H1 (cell line): ENCODE data around the gene CORIN. TPM values are rescaled to one million over a fixed set of nuclear protein-coding genes. Genes with fewer than 3 reads are reported as not detected.

ENCODE experiments used
- CTCF ChIA-PET: fragments of 300-600 bp; sonication (Branson Sonifier 250); formaldehyde crosslinking; loops from one replicate; lab custom pipeline; 2021; ENCODE audit not compliant: partially characterized antibody; lab: Charles Lee
- POLR2A ChIA-PET: fragments of 300-600 bp; sonication (Branson Sonifier 250); formaldehyde crosslinking; loops from one replicate; lab custom pipeline; 2021; ENCODE audit warnings: inconsistent platforms; ENCODE audit not compliant: partially characterized antibody; lab: Charles Lee
- DNase-seq, 2 experiments: peaks; one replicate each; pipeline versions ENCODE4 v3.0.0 to v3.0.0-alpha.2; 2010 to 2022; ENCODE audit warnings: low spot score in 2 of 2, low read depth in 1 of 2, mixed read lengths in 1 of 2
- FAIRE-seq: peaks from 2 replicates; lab custom pipeline; 2011; peaks lifted over from hg19 to GRCh38; lab: Jason Lieb, UNC
- H2AFZ ChIP-seq: 2 replicates; pipeline ENCODE4 v1.8.1; 2012; ENCODE audit warnings: low read length, inconsistent platforms
- H2AK5ac ChIP-seq: 2 replicates; pipeline ENCODE4 v1.6.1; 2013; ENCODE audit warnings: low read depth, low read length
- H2BK120ac ChIP-seq: replicated peaks from 2 replicates; pipeline ENCODE3; 2013; ENCODE audit warnings: low read depth, low read length, inconsistent platforms
- H2BK12ac ChIP-seq: 2 replicates; pipeline ENCODE4 v1.6.1; 2013; ENCODE audit warnings: low read depth, low read length
- H2BK15ac ChIP-seq: 2 replicates; pipeline ENCODE4 v1.6.1; 2013; ENCODE audit warnings: low read length
- H2BK20ac ChIP-seq: 2 replicates; pipeline ENCODE4 v1.6.1; 2013; ENCODE audit warnings: low read length
- H2BK5ac ChIP-seq: 2 replicates; pipeline ENCODE4 v1.6.1; 2013; ENCODE audit warnings: low read depth, low read length
- H3K14ac ChIP-seq: 2 replicates; pipeline ENCODE4 v1.6.1; 2013; ENCODE audit warnings: inconsistent platforms; ENCODE audit not compliant: insufficient read length
- H3K18ac ChIP-seq: 2 replicates; pipeline ENCODE4 v1.6.1; 2013; ENCODE audit warnings: low read length; ENCODE audit errors: extremely low read depth
- H3K23ac ChIP-seq: 2 replicates; pipeline ENCODE4 v1.6.1; 2013; ENCODE audit warnings: inconsistent platforms; ENCODE audit not compliant: insufficient read length
- H3K23me2 ChIP-seq: 2 replicates; pipeline ENCODE4 v1.6.1; 2013; ENCODE audit warnings: low read depth, low read length
- H3K27ac ChIP-seq: 2 replicates; pipeline ENCODE4 v1.6.1; 2011; ENCODE audit warnings: low read depth, low read length, inconsistent platforms
- H3K27me3 ChIP-seq, 4 experiments: replicated peaks in 1 of 4; 1 replicate in 1 of 4; 2 replicates in 3 of 4; pipeline versions ENCODE4 v1.6.1 to v1.8.1; 2011 to 2013; ENCODE audit warnings: low read length in 3 of 4, mild to moderate bottlenecking in 3 of 4, inconsistent platforms in 2 of 4, mixed read lengths in 2 of 4, moderate library complexity in 1 of 4; ENCODE audit not compliant: control insufficient read depth in 3 of 4, insufficient read depth in 3 of 4; ENCODE audit errors: extremely low read depth in 1 of 4
- H3K36me3 ChIP-seq, 4 experiments: 2 replicates each; pipeline versions ENCODE4 v1.6.1 to v1.8.1; 2011 to 2013; ENCODE audit warnings: mild to moderate bottlenecking in 4 of 4, low read length in 3 of 4, moderate library complexity in 2 of 4, control low read depth in 1 of 4, inconsistent platforms in 1 of 4; ENCODE audit not compliant: insufficient read depth in 4 of 4, control insufficient read depth in 2 of 4
- H3K4ac ChIP-seq: replicated peaks from 2 replicates; pipeline ENCODE3; 2013; ENCODE audit warnings: low read length, low read depth, mixed read lengths, inconsistent platforms; ENCODE audit not compliant: insufficient read length
- H3K4me1 ChIP-seq, 4 experiments: replicated peaks in 1 of 4; 1 replicate in 1 of 4; 2 replicates in 3 of 4; pipeline versions ENCODE4 v1.6.1 to v1.8.1; 2011 to 2013; ENCODE audit warnings: low read length in 3 of 4, inconsistent platforms in 2 of 4, mixed read lengths in 1 of 4; ENCODE audit not compliant: insufficient read depth in 4 of 4, control insufficient read depth in 3 of 4
- H3K4me2 ChIP-seq, 2 experiments: 2 replicates each; pipeline versions ENCODE4 v1.6.1 to v1.8.1; 2011 to 2013; ENCODE audit warnings: low read depth in 2 of 2, low read length in 2 of 2, control low read depth in 1 of 2, inconsistent platforms in 1 of 2, mild to moderate bottlenecking in 1 of 2; ENCODE audit not compliant: insufficient read depth in 1 of 2
- H3K4me3 ChIP-seq, 4 experiments: fragments of 200-600, 300-600 bp in 1 of 4; sonication (generic), shearing (Covaris generic), sonication (Bioruptor Twin) in 1 of 4; 2 replicates each; pipeline versions ENCODE4 v1.5.1 to v1.8.1; 2011 to 2016; ENCODE audit warnings: low read length in 4 of 4, low read depth in 3 of 4, control low read depth in 2 of 4, inconsistent platforms in 2 of 4, mild to moderate bottlenecking in 2 of 4, mixed read lengths in 1 of 4, moderate library complexity in 1 of 4; ENCODE audit not compliant: insufficient read depth in 2 of 4; ENCODE audit errors: extremely low read depth in 1 of 4
- H3K56ac ChIP-seq: replicated peaks from 2 replicates; pipeline ENCODE3; 2013; ENCODE audit warnings: low read depth, mild to moderate bottlenecking, mixed read lengths, low read length, inconsistent platforms; ENCODE audit not compliant: insufficient read length
- H3K79me1 ChIP-seq: 2 replicates; pipeline ENCODE4 v1.6.1; 2013; ENCODE audit warnings: low read depth, low read length, control low read depth
- H3K79me2 ChIP-seq, 2 experiments: 2 replicates each; pipeline versions ENCODE4 v1.6.1 to v1.8.1; 2012 to 2013; ENCODE audit warnings: low read length in 2 of 2, mild to moderate bottlenecking in 2 of 2, inconsistent platforms in 1 of 2; ENCODE audit not compliant: insufficient read depth in 2 of 2, control insufficient read depth in 1 of 2
- H3K9ac ChIP-seq, 4 experiments: replicated peaks in 1 of 4; 1 replicate in 1 of 4; 2 replicates in 3 of 4; pipeline versions ENCODE4 v1.6.1 to v1.8.1; 2011 to 2013; ENCODE audit warnings: low read depth in 3 of 4, low read length in 3 of 4, control low read depth in 2 of 4, mild to moderate bottlenecking in 2 of 4, moderate library complexity in 2 of 4, inconsistent platforms in 1 of 4; ENCODE audit errors: extremely low read depth in 1 of 4
- H3K9me3 ChIP-seq, 2 experiments: 2 replicates each; pipeline versions ENCODE4 v1.6.1 to v1.8.1; 2012 to 2013; ENCODE audit warnings: mild to moderate bottlenecking in 2 of 2, moderate library complexity in 2 of 2, control low read depth in 1 of 2, inconsistent platforms in 1 of 2, low read depth in 1 of 2, low read length in 1 of 2, mixed read lengths in 1 of 2; ENCODE audit not compliant: insufficient read depth in 2 of 2
- H4K20me1 ChIP-seq, 2 experiments: replicated peaks in 1 of 2; 2 replicates each; pipeline versions ENCODE3 to v1.8.1; 2011 to 2013; ENCODE audit warnings: inconsistent platforms in 2 of 2, low read length in 2 of 2, mild to moderate bottlenecking in 1 of 2; ENCODE audit not compliant: insufficient read depth in 2 of 2, control insufficient read depth in 1 of 2
- H4K5ac ChIP-seq: 2 replicates; pipeline ENCODE4 v1.6.1; 2013; ENCODE audit warnings: low read length, low read depth, mixed read lengths, inconsistent platforms; ENCODE audit not compliant: insufficient read length
- H4K8ac ChIP-seq: 2 replicates; pipeline ENCODE4 v1.8.0; 2013; ENCODE audit warnings: mild to moderate bottlenecking, moderate library complexity, low read length, inconsistent platforms; ENCODE audit not compliant: insufficient read depth; ENCODE audit errors: extremely low read depth
- H4K91ac ChIP-seq: replicated peaks from 2 replicates; pipeline ENCODE3; 2013; ENCODE audit warnings: low read length, mixed read lengths, inconsistent platforms; ENCODE audit not compliant: insufficient read length
- CTCF ChIP-seq, 3 experiments: IDR thresholded peaks; 1 replicate in 2 of 3; 2 replicates in 1 of 3; pipeline versions ENCODE4 v1.5.1 to v1.6.1; 2011; ENCODE audit warnings: low read length in 3 of 3, mild to moderate bottlenecking in 3 of 3, inconsistent platforms in 2 of 3, low read depth in 1 of 3, moderate library complexity in 1 of 3; ENCODE audit not compliant: insufficient read depth in 1 of 3; ENCODE audit errors: control extremely low read depth in 1 of 3
- RAD21 ChIP-seq, 2 experiments: IDR thresholded peaks in 1 of 2; conservative IDR thresholded peaks in 1 of 2; 2 replicates each; pipeline ENCODE4 v1.6.1; 2011; ENCODE audit warnings: low read depth in 2 of 2, low read length in 2 of 2, improper control_type of control experiment in 1 of 2, inconsistent platforms in 1 of 2, mild to moderate bottlenecking in 1 of 2, moderate library complexity in 1 of 2
- SP1 ChIP-seq: IDR thresholded peaks from 2 replicates; pipeline ENCODE4 v1.6.1; 2011; ENCODE audit warnings: low read depth, low read length
- WGBS, 2 experiments: shearing (Covaris generic) in 1 of 2; methylation state at CpG; one replicate each; pipeline versions ENCODE4 v1.1.6 to v1.1.7; 2013 to 2015; ENCODE audit warnings: low lambda C conversion rate in 2 of 2, mixed read lengths in 2 of 2, inconsistent platforms in 1 of 2, low coverage in 1 of 2, missing lambda C conversion rate in 1 of 2; ENCODE audit not compliant: insufficient replicate concordance in 2 of 2, insufficient coverage in 1 of 2, insufficient read length in 1 of 2; ENCODE audit errors: extremely low coverage in 1 of 2, missing lambda C conversion rate in 1 of 2; 5-methylcytosine and 5-hydroxymethylcytosine counted together
- polyA plus RNA-seq, 7 experiments: library from polyadenylated mRNA; depleted of rRNA in 3 of 7; stranded (reverse) in 5 of 7; unstranded in 2 of 7; fragments of >200 nt in 5 of 7; fragments of 200-250 nt in 2 of 7; gene quantifications; 1 replicate in 5 of 7; 2 replicates in 1 of 7; 4 replicates in 1 of 7; pipeline versions ENCODE4 v1.2.1 to v1.2.3, GENCODE V29; 2011 to 2013; ENCODE audit warnings: missing spikeins in 2 of 7, mixed read lengths in 2 of 7
- total RNA-seq: library from RNA; stranded (reverse); fragmentation: NEBNext Ultra II Directional; extraction: Animal tissue kit (Norgen Biotek cat#: 25700); gene quantifications from 2 replicates; pipeline ENCODE4 v1.2.1, GENCODE V29; 2021

The CORIN gene
- total and polyA plus RNA-seq, 2 of the 8 experiments (the other 6 are each of a cell fraction or from before 2014, with no cell fraction given) = 0.09 to 0.32 TPM

GRCh38 chr4:47838445-47838844 lies 578 bp upstream of the CORIN start:
- Histone ChIP-seq H3K4me3 (peak overlapping the region in 3 of 4 experiments; percentile 52 to 71 (median 70); a peak in 4 of 8 replicates), H3K23me2 (peaks cover 15% of the 10 kb centered on the region), H3K27me3 (peaks cover 0 to 14% (median 6%) of the 10 kb centered on the region in 4 experiments; a peak in 3 of 7 replicates), H2AK5ac (no peak overlapping the region), H3K79me1 (no peaks in the 10 kb centered on the region), H3K27ac (no peak overlapping the region), H3K36me3 (peaks cover 0 to 4% (median under 1%) of the 10 kb centered on the region in 4 experiments; a peak in 2 of 8 replicates), H4K91ac (no peak overlapping the region), H3K4me1 (peaks cover 0 to 8% (median 0%) of the 10 kb centered on the region in 4 experiments; a peak in 4 of 7 replicates), H3K9ac (no peak overlapping the region), H3K4ac (no peak overlapping the region), H2BK15ac (no peak overlapping the region), H3K56ac (no peak overlapping the region), H3K18ac (no peak overlapping the region), H2BK5ac (no peak overlapping the region), H3K14ac (no peak overlapping the region), H3K9me3 (no peaks in the 10 kb centered on the region), H3K79me2 (no peaks in the 10 kb centered on the region), H4K8ac (no peak overlapping the region), H2BK12ac (no peak overlapping the region), H2AFZ (no peak overlapping the region), H4K5ac (no peak overlapping the region), H2BK20ac (no peak overlapping the region), H4K20me1 (peaks cover 2 to 11% of the 10 kb centered on the region in 2 experiments), H2BK120ac (no peak overlapping the region), H3K23ac (no peak overlapping the region), H3K4me2 (peak overlapping the region; percentile 78 to 93; a peak in 3 of 4 replicates)
- FAIRE-seq (peak; percentile 69), DNase-seq (no peak)
- ChIA-PET CTCF (interaction anchor here (0.9 to 8.6 kb wide), 9 partner anchors 9 to 170 kb away, joined by 3 to 282 read pairs (median 6); no protein-coding TSS in a partner anchor), POLR2A (interaction anchor here (1.3 kb wide), 1 partner anchor 76 kb away, joined by 3 read pairs; the partner anchor contains the start of gene NFXL1)
- WGBS, 2 experiments = 45% methylated on average over 4 of the region's 4 CpGs; no CpG with 5 or more reads in 1 of the 2 experiments
- TF ChIP-seq CTCF (IDR thresholded peaks at IDR 0.05; ENCODE audit: control extremely low read depth in 1 of 3, insufficient read depth in 1 of 3, low read depth in 1 of 3, low read length in 3 of 3) (peak in 2 of 3 experiments; percentile 17 to 20; a peak in 2 of 4 replicates), RAD21 (IDR thresholded peaks at IDR 0.05 in 1 of 2, conservative IDR thresholded peaks at IDR 0.05 in 1 of 2; ENCODE audit: low read depth in 2 of 2, low read length in 2 of 2) (peak in 1 of 2 experiments; percentile 33; a peak in 2 of 4 replicates), SP1 (no peak)
